Measurements from ENCODE around the gene PNMA6F.

GRCh38 chrX:153357877-153358276, 36.3 kb upstream of the PNMA6F start:
- TF ChIP-seq EZH2 (IDR thresholded peaks at IDR 0.05; ENCODE audit: borderline replicate concordance, low read length), result no peak
- no peak for TF ChIP-seq CTCF (IDR thresholded peaks at IDR 0.05; ENCODE audit: low read length)

Measured in OCI-LY1 (cell line).